GM23248 (cell line): ENCODE data around the gene MBOAT1.

ENCODE experiments used
- EZH2 ChIP-seq: fragments of 200-600 bp; sonication (generic); IDR thresholded peaks from 2 replicates; pipeline ENCODE4 v1.6.1; 2018; ENCODE audit warnings: antibody characterized with exemption, mild to moderate bottlenecking; ENCODE audit not compliant: insufficient read depth, poor library complexity, severe bottlenecking
- EZH2phosphoT487 ChIP-seq: fragments of 200-600 bp; sonication (generic); IDR thresholded peaks from 2 replicates; pipeline ENCODE4 v1.6.1; 2018; ENCODE audit warnings: antibody characterized with exemption, moderate library complexity, mild to moderate bottlenecking, low read depth; ENCODE audit not compliant: insufficient read depth

DNA sequence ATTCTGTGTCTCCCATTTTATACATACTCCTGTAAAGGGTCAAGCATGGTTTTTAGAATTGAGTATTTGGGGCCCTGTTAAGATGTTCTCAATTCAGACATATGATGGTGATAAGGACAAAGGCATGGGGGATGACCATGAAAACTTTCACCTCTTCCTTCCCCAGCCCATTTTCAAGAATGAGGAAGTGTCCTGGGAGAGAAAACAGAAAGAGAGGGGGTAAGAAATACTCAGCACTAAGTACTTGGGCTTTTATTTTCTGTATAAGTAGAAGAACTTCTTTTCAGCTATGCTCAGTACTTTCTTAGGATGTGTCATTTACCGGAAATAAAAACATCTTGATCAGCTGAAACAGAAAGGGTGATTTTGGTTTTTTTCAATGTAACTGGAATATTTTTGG is 10.9 kb upstream of the MBOAT1 start:
- TF ChIP-seq EZH2 (no peak), EZH2phosphoT487 (no peak)
